NCI-H187 (cell line): ENCODE data around the gene BAG1.

Source experiments
- DNase-seq, 2 experiments: peaks; one replicate each; lab custom pipeline; 2025; lab: John Stamatoyannopoulos, UW

BAG1 gene

DNA sequence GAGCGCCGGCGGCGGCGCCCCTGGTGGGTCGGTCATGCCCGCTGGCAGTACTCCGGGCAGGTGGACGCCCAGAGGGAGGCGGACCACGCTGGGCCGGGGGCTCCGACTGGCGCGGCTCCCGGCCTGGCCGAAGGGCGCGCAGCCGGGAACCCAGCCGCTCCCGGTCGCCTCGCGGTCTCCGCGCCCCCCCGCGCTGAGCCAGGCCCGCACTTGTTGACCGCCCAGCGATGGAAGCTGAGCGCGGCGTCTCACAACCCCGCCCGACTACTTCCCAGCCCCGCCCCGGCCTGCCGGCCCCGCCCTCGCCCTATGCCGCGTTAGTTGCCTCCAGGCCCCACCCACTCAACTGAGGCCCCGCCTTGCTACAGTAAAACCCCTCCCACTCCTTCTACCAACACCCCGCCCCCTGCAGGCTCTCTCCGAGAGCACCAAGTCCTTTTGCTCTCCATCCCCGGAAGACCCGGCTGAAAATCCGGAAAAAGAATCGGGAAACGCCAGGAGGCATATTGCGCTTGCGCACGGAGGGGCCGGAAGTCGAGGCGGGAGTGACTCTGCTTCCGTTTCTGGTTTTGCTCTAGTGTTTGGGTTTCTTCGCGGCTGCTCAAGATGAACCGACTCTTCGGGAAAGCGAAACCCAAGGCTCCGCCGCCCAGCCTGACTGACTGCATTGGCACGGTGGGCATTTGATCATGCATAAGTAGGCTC lies at the start of gene BAG1, which contains the start of gene CHMP5:
BAG1 (minus strand) TSS at position 236 of the 705 bp plus-strand sequence.
CHMP5 (plus strand) TSS at position 577 of the 705 bp plus-strand sequence; CDS start at position 607, 30 bp downstream.
- peak; percentile 93 to 94 for DNase-seq

DNA sequence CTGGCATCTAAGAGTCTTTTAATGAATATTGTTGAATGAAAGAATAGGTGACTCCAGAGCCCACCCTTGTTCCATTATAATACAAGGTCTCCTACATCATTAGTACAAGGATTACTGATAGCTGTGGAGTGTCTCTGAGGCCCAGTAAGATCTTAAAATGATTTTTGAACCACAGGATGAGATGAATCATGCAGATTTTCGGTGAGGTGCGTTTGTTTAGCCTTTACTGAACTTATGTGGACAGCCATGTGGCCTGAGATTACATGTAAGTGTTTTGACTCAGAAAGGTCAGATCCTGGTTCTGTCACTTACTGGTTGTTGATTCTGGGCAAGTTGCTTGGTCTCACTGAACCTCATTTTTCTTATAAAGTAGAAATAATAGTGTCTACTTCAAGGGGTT lies 47.4 kb upstream of the BAG1 start:
- no peak for DNase-seq

DNA sequence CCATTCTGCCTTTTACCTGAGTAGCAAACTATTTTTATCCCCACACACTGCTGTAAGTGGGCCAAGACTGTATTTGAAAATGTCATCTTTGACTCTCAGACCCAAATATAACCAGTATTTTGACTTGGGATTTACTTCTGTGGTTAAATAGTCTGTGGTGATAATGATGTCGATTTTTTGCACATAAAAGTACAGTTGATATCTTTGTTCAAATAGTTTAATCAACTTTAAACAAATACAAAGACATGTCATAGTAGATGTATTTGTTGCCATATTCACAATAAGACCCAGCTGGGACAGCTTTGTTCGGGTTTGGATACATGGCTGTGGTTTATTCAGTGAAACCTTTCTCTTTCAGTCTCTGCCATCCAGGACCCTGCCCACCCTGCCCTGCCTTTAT lies 46.2 kb upstream of the BAG1 start:
- no peak for DNase-seq

DNA sequence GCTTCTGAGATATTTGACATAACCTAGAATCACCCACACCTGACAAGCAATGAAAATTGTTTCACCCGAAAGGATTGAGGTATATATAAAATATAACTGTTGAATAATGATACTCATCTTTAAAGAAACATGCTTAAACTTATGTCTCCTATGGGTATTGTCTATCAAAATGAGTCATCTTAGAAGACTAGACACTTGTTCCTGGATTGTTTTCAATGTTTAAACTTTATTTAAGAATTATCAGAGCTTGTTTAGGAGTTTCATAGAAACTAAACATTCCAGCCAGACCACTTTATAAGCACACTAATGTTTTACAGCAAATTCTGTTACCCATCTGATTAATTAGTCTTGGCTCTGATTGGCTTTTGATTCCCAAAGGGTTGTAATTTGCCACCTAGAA lies 45.4 kb upstream of the BAG1 start:
- no peak for DNase-seq

DNA sequence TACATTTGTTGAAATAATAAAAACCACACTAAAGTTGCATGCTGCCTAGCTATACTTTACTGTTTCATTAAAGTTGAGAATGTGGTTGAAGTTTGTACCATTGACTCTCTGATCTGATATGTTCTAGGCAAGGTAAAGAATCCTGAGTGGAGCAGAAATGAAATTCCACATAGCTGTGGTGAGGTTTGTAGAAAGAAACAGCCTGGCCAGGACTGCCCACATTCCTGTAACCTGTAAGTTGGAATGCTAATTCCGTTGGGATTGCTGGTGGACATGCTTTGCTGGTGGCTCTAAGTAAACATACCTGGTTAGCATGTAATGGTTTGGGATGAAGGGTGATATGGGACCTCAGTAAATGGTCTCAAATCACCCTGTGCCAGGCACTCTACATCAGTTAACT lies 42.6 kb upstream of the BAG1 start:
- DNase-seq = no peak

DNA sequence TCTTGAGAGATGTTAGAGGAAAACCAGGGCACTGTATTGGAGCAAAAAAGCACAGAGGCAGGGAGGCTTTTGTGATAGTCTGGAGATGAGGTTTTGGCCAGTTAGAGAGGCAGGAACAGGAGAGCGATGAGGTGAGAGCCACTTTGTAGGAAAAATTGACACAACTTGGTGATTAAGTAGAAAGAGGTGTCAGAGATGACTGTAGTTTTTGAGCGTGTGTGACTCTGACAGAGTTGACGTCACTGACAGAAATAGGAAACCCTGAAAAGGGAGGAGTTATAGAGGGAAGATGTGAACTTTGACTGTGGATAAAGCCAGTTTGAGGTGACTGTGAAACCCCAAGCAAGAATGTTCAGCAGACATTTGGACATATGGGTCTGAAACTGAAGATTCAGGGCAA lies 41.5 kb upstream of the BAG1 start:
- no peak for DNase-seq

DNA sequence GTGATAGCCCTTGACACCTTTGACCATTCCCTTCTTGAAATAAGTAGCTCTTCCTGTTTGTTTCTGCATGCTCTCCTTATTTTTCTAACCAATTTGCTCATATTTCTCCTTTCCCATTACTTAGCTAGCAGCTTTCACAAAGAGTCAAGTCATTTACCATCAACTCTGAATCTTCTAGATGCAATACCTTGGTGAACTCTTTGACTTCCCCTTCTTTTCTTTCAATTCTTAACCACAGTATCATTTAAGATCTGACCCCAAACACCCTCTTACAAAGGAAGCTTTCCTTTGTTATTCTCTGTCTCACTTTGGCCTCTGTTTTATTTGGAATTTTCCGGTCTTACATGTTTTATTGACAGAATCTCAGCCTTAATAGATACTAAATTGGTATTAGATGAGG lies 39.9 kb upstream of the BAG1 start:
- DNase-seq = no peak

DNA sequence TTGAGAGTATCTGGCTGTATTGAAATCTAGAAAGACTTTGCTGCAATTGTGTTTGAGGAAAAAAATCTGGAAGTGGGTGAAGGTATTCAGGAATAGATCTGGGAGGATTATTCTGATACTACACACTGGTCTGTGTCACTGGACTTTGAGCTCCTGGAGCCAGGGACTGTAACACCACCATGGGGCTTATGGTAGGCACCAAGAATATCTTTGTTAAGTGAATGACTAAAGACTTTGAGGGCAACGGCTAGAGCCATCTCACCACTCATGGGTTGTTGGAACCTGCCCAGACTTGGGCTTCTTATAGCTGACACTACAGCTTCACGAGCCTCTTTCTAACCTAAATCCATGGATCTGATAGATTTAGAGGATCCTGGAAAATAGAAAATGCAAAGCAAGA lies 36.0 kb upstream of the BAG1 start:
- DNase-seq = no peak

DNA sequence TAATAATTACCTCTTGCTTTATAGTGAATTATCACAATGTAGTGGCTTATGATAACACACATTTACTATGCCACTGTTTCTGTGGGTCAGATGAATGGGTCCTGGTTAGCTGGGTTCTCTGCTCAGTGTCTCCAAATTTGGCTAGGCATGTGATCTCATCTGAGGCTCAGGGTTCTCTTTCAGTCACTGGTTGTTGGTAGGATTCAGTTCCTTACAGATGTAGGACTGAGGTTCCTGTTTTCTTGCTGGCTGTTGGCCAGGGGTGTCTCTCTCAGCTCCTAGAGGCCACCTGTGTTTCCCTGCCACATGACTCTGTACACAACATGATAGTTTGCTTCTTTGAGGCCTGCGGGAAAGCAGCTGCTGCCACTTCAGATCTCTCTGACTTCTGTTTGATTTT lies 32.9 kb upstream of the BAG1 start:
- DNase-seq = no peak

DNA sequence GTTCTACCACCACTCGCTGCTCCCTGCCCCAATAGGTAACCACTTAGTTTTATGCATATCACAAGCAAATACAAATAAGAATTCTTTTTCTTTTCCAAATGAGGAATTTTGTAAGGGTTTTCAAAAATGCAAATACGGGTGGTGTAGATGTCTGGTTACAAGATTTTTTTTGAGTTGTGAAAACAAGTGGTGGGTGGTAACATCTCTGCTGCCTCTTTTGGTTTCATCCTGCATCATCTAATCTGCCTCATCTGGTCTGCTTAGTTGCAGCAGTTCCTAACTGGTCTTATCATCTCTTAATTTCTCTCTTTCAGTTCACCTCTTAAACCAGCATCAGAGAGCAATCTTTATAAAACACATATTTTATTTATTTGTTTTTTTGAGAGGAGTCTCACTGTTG lies 31.1 kb upstream of the BAG1 start:
- no peak for DNase-seq

DNA sequence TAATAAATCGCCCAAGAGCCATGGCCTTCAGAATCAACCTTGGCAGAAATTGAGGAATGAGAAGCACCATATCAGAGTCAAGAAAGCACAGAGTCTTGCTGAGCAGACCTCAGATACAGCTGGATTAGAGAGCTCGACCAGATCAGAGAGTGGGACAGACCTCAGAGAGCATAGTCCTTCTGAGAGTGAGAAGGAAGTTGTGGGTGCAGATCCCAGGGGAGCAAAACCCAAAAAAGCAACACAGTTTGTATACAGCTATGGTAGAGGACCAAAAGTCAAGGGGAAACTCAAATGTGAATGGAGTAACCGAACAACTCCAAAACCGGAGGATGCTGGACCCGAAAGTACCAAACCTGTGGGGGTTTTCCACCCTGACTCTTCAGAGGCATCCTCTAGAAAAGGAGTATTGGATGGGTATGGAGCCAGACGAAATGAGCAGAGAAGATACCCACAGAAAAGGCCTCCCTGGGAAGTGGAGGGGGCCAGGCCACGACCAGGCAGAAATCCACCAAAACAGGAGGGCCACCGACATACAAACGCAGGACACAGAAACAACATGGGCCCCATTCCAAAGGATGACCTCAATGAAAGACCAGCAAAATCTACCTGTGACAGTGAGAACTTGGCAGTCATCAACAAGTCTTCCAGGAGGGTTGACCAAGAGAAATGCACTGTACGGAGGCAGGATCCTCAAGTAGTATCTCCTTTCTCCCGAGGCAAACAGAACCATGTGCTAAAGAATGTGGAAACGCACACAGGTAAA lies 30.3 kb upstream of the BAG1 start:
- no peak for DNase-seq

DNA sequence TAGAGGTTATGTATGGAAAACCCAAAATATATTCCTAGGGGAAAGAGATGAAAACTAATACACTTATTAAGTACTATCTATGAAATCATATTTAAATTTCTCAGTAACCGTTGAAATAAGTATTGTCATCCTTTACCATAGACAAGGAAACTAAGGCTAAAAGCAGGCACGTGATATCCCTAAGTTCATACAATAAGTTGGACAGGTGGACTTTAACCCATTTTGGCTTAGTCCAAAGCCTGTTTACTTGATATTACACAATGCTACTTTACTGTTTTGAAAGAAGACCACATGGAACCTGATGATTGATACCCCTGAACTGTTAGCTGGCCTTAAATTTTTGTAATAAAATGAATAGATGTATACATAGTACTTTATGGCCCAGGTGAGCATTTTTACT lies 29.3 kb upstream of the BAG1 start:
- DNase-seq = no peak

DNA sequence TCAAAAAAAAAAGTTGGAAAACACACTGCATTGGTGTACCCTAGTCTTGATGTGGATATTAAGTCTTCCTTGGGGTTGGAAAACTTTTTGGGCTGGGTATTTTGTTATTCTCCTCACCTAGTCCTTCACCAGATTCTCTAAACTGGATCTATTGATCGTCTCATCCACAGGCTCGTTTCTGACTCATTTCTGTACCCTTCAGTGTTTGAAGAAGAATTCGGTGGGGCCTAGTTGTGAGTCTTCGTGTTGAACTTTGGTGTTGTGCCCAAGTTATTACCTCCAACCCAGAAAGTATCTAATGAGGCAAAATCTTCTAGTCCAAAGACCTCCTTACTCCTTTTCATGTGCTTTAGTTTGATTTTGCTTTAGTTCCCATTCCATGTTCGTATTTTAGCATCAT lies 27.4 kb upstream of the BAG1 start:
- no peak for DNase-seq

DNA sequence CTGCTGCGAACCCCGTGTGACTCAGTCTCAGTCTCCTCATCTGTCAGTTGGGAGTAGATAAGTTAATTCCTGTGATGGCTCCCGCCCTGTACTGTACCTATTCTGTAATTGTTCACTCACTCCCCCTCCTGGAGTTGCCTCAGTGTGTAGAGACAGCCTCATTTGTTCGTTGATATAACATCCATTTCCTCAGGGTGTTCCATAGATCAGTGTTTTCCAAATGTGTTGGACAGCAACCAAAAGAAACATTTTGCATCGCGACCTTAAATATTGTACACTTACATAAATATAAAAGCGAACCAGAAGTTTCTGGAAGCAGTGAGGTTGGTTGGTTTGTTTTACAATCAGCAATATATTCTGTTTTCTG lies 26.5 kb upstream of the BAG1 start:
- DNase-seq = no peak

DNA sequence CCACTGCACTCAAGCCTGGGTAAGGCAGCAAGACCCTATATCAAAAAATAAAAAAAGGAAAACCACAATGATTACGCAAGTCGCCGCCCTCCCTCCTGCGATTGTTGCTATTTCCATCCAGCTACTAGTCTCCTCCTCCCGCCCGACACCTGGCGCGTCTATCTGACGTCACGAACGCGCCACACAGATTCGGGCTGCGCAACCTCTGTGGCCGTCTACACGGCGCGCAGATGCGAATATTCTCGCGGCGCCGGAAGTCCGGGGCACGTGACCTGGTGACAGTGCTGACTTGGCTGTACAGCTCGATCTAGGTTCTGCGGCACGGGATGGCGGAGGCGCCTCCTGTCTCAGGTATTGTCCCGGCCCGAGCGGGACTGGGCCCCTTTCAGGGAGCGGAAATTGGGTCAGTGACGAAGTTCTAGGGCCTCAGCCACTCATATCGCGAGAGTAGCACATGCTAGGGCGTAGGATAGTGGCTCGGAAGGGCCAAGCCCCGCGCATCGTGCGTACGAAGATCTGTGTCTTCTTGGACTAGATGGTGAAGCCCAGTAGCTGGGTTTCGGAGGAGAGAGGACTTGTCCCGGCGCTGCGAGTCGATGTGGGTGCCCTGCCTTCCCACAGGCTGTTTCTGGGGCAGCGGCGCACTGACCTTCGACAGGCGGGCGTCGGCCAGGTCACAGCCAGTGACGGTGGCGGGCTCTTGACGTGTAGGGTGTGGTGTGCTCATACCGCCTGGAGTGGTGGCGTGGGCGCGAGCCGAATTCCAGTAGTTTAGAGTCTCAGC lies 25.9 kb upstream of the BAG1 start, which contains the start of gene NFX1:
NFX1 (plus strand) TSS at position 270 of the 784 bp plus-strand sequence; CDS start at position 327, 57 bp downstream.
- peak; percentile 68 to 82 for DNase-seq

DNA sequence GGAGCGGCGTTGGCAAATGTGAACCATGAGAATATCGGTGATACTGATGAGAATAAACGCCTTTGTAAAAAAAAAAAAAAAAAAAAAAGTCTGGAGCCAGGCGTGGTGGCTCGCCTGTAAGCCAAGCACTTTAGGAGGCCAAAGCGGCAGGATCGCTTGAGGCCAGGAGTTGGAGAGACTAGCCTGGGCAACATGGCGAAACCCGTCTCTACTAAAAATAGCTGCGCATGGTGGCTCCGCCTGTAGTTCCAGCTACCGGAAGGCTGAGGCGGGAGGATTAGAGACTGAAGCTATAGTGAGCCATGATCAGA lies 25.4 kb upstream of the BAG1 start:
- no peak for DNase-seq

DNA sequence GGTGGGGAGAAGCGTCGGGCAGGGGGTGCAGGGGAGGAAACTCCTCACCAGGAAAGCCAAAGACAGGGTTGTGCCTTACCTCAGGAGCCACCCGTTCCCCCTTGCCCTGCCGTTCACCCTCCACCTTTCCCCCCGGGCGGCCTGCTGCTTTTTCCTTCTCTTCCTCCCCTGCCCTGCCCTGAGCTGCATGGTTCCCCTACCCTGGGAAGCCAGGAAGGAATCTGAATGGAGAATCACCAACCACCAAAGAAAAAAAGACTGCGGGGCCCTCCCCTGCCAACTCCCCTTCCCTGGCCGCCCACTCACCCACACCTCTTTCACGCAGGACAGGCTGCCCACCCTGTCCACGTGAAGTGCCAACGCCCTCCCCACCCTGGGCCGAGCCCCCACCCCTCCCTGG lies 25.0 kb upstream of the BAG1 start:
- no peak for DNase-seq

DNA sequence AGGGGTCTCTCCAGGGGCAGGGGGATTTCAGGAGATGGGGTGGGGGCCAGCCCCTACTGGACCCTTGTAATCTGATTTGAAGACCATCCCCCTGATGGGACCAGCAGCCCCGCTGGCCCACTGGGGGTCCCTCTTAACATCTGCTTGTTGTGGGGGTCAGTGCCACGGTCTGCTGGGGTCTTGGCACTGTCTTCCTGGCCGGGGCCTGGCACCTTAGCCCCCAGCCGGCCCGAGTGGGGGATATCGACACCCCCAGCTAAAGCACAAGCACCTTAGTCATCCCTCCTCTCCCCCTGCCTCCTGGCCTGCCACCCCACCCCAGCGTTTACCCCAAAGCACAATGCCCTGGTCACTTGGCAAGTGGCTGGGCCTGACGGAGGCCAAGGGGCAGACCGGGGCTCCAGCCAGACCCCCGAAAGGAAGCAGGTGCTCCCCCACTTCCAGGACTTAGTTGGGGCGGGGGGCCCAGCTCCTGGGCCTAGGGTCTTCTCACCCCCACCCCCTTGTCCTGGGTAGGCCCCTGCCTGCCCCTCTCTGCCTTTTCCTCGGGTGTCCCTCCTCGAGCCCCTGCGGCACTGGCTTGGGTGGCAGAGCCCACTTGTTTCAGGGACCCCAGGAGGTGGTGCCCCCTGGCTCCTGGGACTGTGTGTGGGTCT lies 24.4 kb upstream of the BAG1 start:
- DNase-seq = no peak

DNA sequence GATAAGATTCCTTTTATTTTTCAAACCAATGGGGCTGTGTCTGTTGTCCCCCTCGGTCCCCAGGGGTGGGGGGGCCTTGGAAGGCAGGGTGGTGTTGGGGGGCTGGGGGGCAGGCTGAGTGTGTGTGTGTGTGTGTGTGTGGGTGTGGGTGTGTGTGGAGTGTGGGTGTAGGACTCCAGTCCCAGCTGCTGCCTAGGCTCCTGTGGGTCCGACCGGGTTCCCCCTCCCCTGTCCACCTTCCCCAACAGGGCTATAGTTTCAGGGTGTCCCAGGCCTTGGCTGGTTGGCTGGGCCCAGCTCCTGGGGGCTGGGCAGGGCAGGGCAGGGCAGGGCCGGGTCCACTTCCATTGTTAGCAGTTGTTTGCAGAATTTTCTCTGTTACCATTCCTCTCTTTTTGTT lies 23.7 kb upstream of the BAG1 start:
- no peak for DNase-seq

DNA sequence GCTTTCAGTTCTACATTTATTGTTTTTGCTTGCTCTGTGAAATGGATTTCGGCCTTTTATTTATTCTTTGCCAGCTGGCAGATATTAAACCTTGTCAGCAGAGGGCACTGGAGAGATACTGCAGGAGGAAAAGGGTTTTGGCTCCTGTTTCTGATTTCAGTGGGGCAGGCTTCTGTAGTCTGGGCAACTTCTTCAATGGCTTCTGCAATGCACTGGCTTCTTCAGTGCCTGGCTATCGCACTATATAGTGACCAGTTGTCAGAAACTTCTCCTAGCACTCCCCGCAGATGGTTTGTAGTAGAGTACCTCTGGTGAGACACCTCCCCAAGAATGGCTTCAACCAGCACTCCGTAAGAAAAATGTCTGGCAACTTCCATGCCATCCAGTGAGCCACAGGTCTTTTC lies 22.6 kb upstream of the BAG1 start:
- DNase-seq = no peak

DNA sequence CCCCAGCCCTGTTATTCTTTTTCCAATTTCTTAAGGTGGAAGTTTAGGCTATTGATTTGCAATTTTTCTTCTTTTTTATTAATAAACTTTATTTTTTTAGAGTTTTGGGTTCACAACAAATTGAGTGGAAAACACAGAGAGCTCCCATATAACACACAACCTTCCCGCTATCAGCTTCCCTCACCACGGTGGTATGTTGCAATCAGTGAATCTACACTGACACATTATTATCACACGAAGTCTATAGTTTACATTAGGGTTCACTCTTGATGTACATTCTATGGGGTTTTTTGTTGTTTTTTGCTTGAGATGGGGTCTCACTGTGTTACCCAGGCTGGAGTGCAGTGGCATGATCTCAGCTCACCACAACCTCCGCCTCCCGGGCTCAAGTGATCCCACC lies 21.0 kb upstream of the BAG1 start:
- no peak for DNase-seq

DNA sequence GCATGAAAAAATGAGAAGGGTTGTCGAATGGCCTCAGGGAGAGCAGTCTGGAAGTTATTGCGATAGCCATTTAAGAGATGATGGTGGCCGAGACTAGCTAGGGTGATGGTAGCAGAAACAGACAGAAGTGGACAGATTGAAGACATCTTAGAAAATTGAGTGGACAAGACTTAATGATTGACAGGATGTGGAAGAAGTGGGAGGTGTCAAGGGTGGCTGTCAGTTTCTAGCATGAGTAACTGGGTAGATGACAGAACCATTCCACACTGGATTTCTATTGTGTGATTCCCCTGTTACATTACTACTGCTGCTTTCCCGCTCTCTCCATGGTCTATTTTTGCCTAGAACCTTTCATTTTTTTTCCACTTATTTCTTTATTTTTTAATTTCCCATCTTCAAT lies 13.0 kb upstream of the BAG1 start:
- DNase-seq = no peak

DNA sequence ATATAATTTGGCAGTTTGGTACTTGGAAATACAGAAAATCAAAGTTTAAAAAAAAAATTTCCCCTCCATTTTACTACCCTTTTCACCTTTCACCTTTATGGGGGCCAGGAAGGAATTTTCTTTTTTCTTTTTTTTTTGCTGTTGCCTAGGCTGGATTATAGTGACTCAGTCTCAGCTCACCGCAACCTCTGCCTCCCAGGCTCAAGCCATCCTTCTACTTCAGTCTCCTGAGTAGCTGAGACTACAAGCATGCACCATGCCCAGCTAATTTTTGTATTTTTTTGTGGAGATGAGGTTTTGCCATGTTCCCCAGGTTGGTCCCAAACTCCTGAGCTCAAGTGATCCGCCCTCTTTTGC lies 9.4 kb upstream of the BAG1 start:
- no peak for DNase-seq
